K562 (cell line): ENCODE results near the gene MAP3K2. TPM values are rescaled to one million over a fixed set of nuclear protein-coding genes. Genes with fewer than 3 reads are reported as not detected.

Experiments used
- ATAC-seq: fragments of 200-7000 bp; cut with Tn5 transposase; 3 replicates; pipeline ENCODE4 v1.9.1; 2020; ENCODE audit warnings: moderate library complexity
- BruUV-seq: library from RNA; stranded (reverse); fragments of 400-500 nt; replicated peaks from 2 replicates; lab custom pipeline; 2021; lab: Mats Ljungman, UMichigan
- CTCF ChIA-PET: fragments of 300-600 bp; formaldehyde crosslinking; extraction: SDS; loops from one replicate; lab custom pipeline; 2021; ENCODE audit warnings: low intra/inter-chr PET ratio; lab: Yijun Ruan, JAX
- POLR2A ChIA-PET: fragments of 300-600, 350-650 bp; sonication (Branson Sonifier 250); formaldehyde crosslinking; extraction: SDS; loops from one replicate; lab custom pipeline; 2021; ENCODE audit warnings: antibody characterized with exemption, inconsistent platforms; lab: Yijun Ruan, JAX
- DNase-seq, 4 experiments: peaks; one replicate each; pipeline versions ENCODE4 v3.0.0 to v3.0.0-alpha.2; 2011 to 2018; ENCODE audit warnings: low spot score in 3 of 4, mixed read lengths in 3 of 4; ENCODE audit errors: extremely low read depth in 1 of 4
- FAIRE-seq: peaks from 2 replicates; lab custom pipeline; 2011; peaks lifted over from hg19 to GRCh38; lab: Jason Lieb, UNC
- H2AFZ ChIP-seq: 2 replicates; pipeline ENCODE4 v1.6.0; 2011; ENCODE audit warnings: low read depth, low read length, control low read depth, inconsistent platforms
- H3K27ac ChIP-seq: fragments of 200-600 bp; 3 replicates; pipeline ENCODE4 v1.8.0; 2011; ENCODE audit warnings: low read depth, mild to moderate bottlenecking, control low read depth, inconsistent platforms, low read length, moderate library complexity, mixed read lengths; ENCODE audit errors: extremely low read depth
- H3K27me3 ChIP-seq, 2 experiments: fragments of 300-600 bp in 1 of 2; 2 replicates in 1 of 2; 3 replicates in 1 of 2; pipeline versions ENCODE4 v1.6.0 to v1.8.0; 2011; ENCODE audit warnings: inconsistent platforms in 2 of 2, low read length in 2 of 2, mild to moderate bottlenecking in 1 of 2, mixed read lengths in 1 of 2, moderate library complexity in 1 of 2; ENCODE audit not compliant: control insufficient read depth in 2 of 2, insufficient read depth in 2 of 2
- H3K36me3 ChIP-seq: fragments of 300-600 bp; 3 replicates; pipeline ENCODE4 v1.8.0; 2011; ENCODE audit warnings: mild to moderate bottlenecking, low read length, inconsistent platforms; ENCODE audit not compliant: control insufficient read depth, insufficient read depth
- H3K4me1 ChIP-seq, 2 experiments: fragments of 200-600 bp in 1 of 2; replicated peaks in 1 of 2; 2 replicates in 1 of 2; 3 replicates in 1 of 2; pipeline versions ENCODE4 v1.5.1 to v1.8.0; 2011; ENCODE audit warnings: inconsistent platforms in 2 of 2, low read length in 2 of 2, mild to moderate bottlenecking in 1 of 2, mixed read lengths in 1 of 2, moderate library complexity in 1 of 2; ENCODE audit not compliant: control insufficient read depth in 2 of 2, insufficient read depth in 2 of 2
- H3K4me2 ChIP-seq: 2 replicates; pipeline ENCODE4 v1.6.1; 2011; ENCODE audit warnings: low read length, control low read depth, inconsistent platforms, mixed read lengths; ENCODE audit not compliant: insufficient read depth
- H3K4me3 ChIP-seq: fragments of 200-600 bp; sonication (generic), shearing (Covaris generic); 2 replicates; pipeline ENCODE4 v1.5.1; 2016; ENCODE audit warnings: control low read depth, inconsistent platforms
- H3K79me2 ChIP-seq: fragments of 200-600 bp; 3 replicates; pipeline ENCODE4 v1.8.0; 2011; ENCODE audit warnings: low read length, inconsistent platforms; ENCODE audit not compliant: control insufficient read depth, insufficient read depth
- H3K9ac ChIP-seq, 2 experiments: 2 replicates each; pipeline versions ENCODE4 v1.6.0 to v1.6.1; 2011; ENCODE audit warnings: low read depth in 2 of 2, low read length in 2 of 2, control low read depth in 1 of 2, inconsistent platforms in 1 of 2, mild to moderate bottlenecking in 1 of 2, mixed read lengths in 1 of 2; ENCODE audit not compliant: insufficient read depth in 1 of 2
- H3K9me1 ChIP-seq: one replicate; pipeline ENCODE4 v1.6.0; 2011; ENCODE audit warnings: inconsistent platforms, mild to moderate bottlenecking, low read length, moderate library complexity; ENCODE audit not compliant: control insufficient read depth, insufficient read depth
- H3K9me3 ChIP-seq: replicated peaks from 2 replicates; pipeline ENCODE4 v1.5.1; 2011; ENCODE audit warnings: low read depth, low read length, inconsistent platforms; ENCODE audit not compliant: control insufficient read depth, insufficient read depth
- H4K20me1 ChIP-seq: replicated peaks from 2 replicates; pipeline ENCODE4 v1.6.1; 2011; ENCODE audit warnings: low read length, inconsistent platforms, mixed read lengths; ENCODE audit not compliant: control insufficient read depth, insufficient read depth
- ETS1 ChIP-seq: conservative IDR thresholded peaks from 2 replicates; pipeline ENCODE4 v1.6.1; 2011; ENCODE audit warnings: low read depth, mild to moderate bottlenecking, low read length; ENCODE audit not compliant: control insufficient read depth
- FUS ChIP-seq: fragments of 200-400 bp; formaldehyde crosslinking; optimal IDR thresholded peaks from 2 replicates; pipeline ENCODE3; 2017; ENCODE audit warnings: low read depth, low read length
- GABPB2 ChIP-seq: fragments of 250-450 bp; sonication (Bioruptor Pico); conservative IDR thresholded peaks from 2 replicates; pipeline ENCODE4 v1.5.1; 2021; ENCODE audit warnings: mild to moderate bottlenecking
- HMGN3 ChIP-seq: IDR thresholded peaks from 2 replicates; pipeline ENCODE4 v1.6.1; 2011; ENCODE audit warnings: borderline replicate concordance, low read depth, mild to moderate bottlenecking, mixed read lengths, low read length; ENCODE audit not compliant: insufficient read length; ENCODE audit errors: extremely low read depth
- HSF4 ChIP-seq: fragments of 250-450 bp; sonication (Bioruptor Pico); IDR thresholded peaks from 2 replicates; pipeline ENCODE4 v2.1.2; 2022; ENCODE audit warnings: mild to moderate bottlenecking, moderate library complexity, borderline replicate concordance
- MXD1 ChIP-seq: fragments of 250-450 bp; sonication (Bioruptor Pico); IDR thresholded peaks from 2 replicates; pipeline ENCODE4 v1.8.0; 2021; ENCODE audit warnings: borderline replicate concordance, mild to moderate bottlenecking, moderate library complexity; ENCODE audit not compliant: poor library complexity, severe bottlenecking
- SRSF3 ChIP-seq: fragments of 200-400 bp; formaldehyde crosslinking; IDR thresholded peaks from 2 replicates; pipeline ENCODE4 v1.6.1; 2016; ENCODE audit warnings: mild to moderate bottlenecking, low read length, moderate library complexity; ENCODE audit not compliant: insufficient read depth
- THAP12 ChIP-seq: fragments of 250-450 bp; sonication (Bioruptor Pico); IDR thresholded peaks from 2 replicates; pipeline ENCODE4 v1.9.0; 2021; ENCODE audit warnings: mild to moderate bottlenecking, inconsistent platforms
- ZBTB2 ChIP-seq: fragments of 450-650 bp; IDR thresholded peaks from 2 replicates; pipeline ENCODE4 v1.6.1; 2016; ENCODE audit warnings: antibody characterized with exemption
- ZSCAN29 ChIP-seq: fragments of 450-650 bp; IDR thresholded peaks from 2 replicates; pipeline ENCODE4 v1.6.1; 2017
- WGBS: fragments of 100-300 bp; shearing (Covaris generic); methylation state at CpG from one replicate; pipeline ENCODE4 v1.1.6; 2016; ENCODE audit warnings: low coverage, mixed read lengths; ENCODE audit not compliant: insufficient coverage; ENCODE audit errors: missing lambda C conversion rate; 5-methylcytosine and 5-hydroxymethylcytosine counted together
- in situ Hi-C: fragments of 300-500 bp; cut with MboI; formaldehyde crosslinking; loops from 4 replicates; pipeline ENCODE4 v1.15.0; 2018; ENCODE audit warnings: inconsistent platforms, mixed read lengths
- intact Hi-C: fragments of 100-400 bp; cut with micrococcal nuclease; formaldehyde crosslinking; loops from 2 replicates; pipeline ENCODE4 v1.14.2; 2022
- polyA plus RNA-seq, 8 experiments: library from polyadenylated mRNA; depleted of rRNA in 4 of 8; stranded (reverse) in 5 of 8; unstranded in 3 of 8; fragments of >200 nt; fragmentation: Nextera tagmentation in 2 of 8; fragmentation: Illumina TruSeq in 1 of 8; extraction: Ambion mirVana in 2 of 8; extraction: Trizol in 1 of 8; gene quantifications; 2 replicates each; pipeline versions ENCODE4 v1.2.1 to v1.2.3, GENCODE V29; 2011 to 2014; ENCODE audit warnings: inconsistent platforms in 1 of 8, missing spikeins in 1 of 8
- total RNA-seq, 7 experiments: library from RNA; depleted of rRNA in 6 of 7; stranded (reverse); fragments of >200 nt in 6 of 7; fragmentation: Illumina TruSeq in 2 of 7; extraction: Trizol in 2 of 7; gene quantifications; 2 replicates each; pipeline versions ENCODE4 v1.2.1 to v1.2.3, GENCODE V29; 2011 to 2021; ENCODE audit warnings: low replicate concordance in 1 of 7

Gene MAP3K2
- total and polyA plus RNA-seq, 9 of the 15 experiments (the other 6 are each of a cell fraction or from before 2014, with no cell fraction given) = 1.2 to 14.2 (median 5.7) TPM

GRCh38 chr2:127280693-127281092, 107.1 kb downstream of the MAP3K2 start:
- WGBS = 79% methylated on average over 2 of the region's 2 CpGs
- intact Hi-C loops = no loop called here

More at GRCh38 chr2:127280693-127281092, 107.1 kb downstream of the MAP3K2 start:
- DNase-seq (no peak), FAIRE-seq (no peak), ATAC-seq (no peak)
- no peaks in the 10 kb centered on the region for H3K9me1 ChIP-seq
- H3K79me2 ChIP-seq = no peaks in the 10 kb centered on the region; the same call in 2 of the 3 replicates
- BruUV-seq = no TSS peak
- H2AFZ ChIP-seq = no peak overlapping the region
- no peak overlapping the region for H3K27ac ChIP-seq
- ChIA-PET POLR2A (interaction anchor here (1.6 kb wide), 1 partner anchor 9 kb away, joined by 7 read pairs; no protein-coding TSS in a partner anchor), CTCF (no interaction called here)
- no peaks in the 10 kb centered on the region for H3K4me1 ChIP-seq
- in situ Hi-C loops = no loop called here
- peaks cover 92% of the 10 kb centered on the region for H3K36me3 ChIP-seq
- no peaks in the 10 kb centered on the region for H3K9me3 ChIP-seq
- no peak overlapping the region for H3K4me2 ChIP-seq
- H3K4me3 ChIP-seq = no peak overlapping the region
- no peak overlapping the region for H3K9ac ChIP-seq
- no peak for TF ChIP-seq ETS1
- no peak for TF ChIP-seq HSF4
- no peak for TF ChIP-seq SRSF3
- no peak for TF ChIP-seq GABPB2 (CRISPR knock-in tag)
- no peak for TF ChIP-seq MXD1 (CRISPR knock-in tag)
- TF ChIP-seq ZBTB2 = no peak
- no peak for TF ChIP-seq HMGN3
- TF ChIP-seq THAP12 (CRISPR knock-in tag) = no peak
- no peak for TF ChIP-seq FUS
- no peak for TF ChIP-seq ZSCAN29
- 0 out of 2 replicates have a peak, but pooled peaks cover 2% of the 10 kb centered on the region for H4K20me1 ChIP-seq
- no peaks in the 10 kb centered on the region for H3K27me3 ChIP-seq
